ENCODE data around the gene MRGPRD.

The MRGPRD gene

DNA sequence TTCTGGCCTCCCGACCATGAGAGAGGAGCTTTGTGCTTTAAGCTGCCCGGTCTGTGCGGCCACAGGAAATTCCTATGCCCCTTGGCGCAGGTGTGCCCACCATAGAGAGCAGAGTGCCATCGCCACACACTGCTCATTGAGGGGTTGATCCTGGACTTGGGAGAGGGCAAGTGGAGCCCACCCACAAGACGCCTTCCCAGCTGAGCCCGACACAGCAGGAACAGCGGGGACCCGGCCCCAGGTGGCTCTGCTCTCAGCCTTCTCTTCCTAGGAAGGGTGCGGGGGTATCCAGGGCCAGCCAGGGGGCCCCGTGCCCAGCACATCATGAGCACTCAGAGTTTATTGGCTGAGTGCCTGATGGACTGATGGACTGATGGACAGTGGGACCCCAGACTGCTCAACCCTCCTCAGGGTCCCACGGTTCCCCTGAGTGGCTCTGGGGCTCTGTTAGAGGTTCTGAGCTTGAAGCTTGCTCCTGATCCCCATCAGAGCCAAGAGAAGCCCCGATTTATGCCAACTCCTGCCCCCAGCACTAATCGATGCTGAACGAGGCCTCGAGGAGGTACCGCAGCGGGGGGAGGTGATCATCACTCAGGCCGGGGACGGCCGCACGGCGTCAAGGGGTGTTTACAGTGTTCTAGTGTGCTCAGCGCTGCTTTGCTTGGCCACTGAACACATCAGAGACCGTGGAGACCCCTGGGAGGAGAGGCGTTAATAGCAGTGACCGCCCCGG lies 13.5 kb upstream of the MRGPRD start:
- Histone ChIP-seq H3K4me2 (ENCODE audit: low read length) (no peak overlapping the region), H3K4me3 (ENCODE audit: low read length) (no peak overlapping the region), H3K27me3 (ENCODE audit: low read depth, low read length) (0 out of 2 replicates have a peak, but pooled peaks cover 19% of the 10 kb centered on the region), H3K4me1 (ENCODE audit: low read length) (no peaks in the 10 kb centered on the region), H3K9ac (ENCODE audit: low read length) (no peak overlapping the region), H3K79me2 (ENCODE audit: low read length) (no peaks in the 10 kb centered on the region), H3K9me3 (ENCODE audit: insufficient read depth, low read length) (no peaks in the 10 kb centered on the region), H3K36me3 (replicated peaks; ENCODE audit: low read depth, low read length) (no peaks in the 10 kb centered on the region), H2AFZ (ENCODE audit: low read depth, low read length) (no peak overlapping the region), H4K20me1 (ENCODE audit: insufficient read depth, low read length) (no peaks in the 10 kb centered on the region), H3K27ac (ENCODE audit: low read length) (no peak overlapping the region)
- TF ChIP-seq, protein P1, sequence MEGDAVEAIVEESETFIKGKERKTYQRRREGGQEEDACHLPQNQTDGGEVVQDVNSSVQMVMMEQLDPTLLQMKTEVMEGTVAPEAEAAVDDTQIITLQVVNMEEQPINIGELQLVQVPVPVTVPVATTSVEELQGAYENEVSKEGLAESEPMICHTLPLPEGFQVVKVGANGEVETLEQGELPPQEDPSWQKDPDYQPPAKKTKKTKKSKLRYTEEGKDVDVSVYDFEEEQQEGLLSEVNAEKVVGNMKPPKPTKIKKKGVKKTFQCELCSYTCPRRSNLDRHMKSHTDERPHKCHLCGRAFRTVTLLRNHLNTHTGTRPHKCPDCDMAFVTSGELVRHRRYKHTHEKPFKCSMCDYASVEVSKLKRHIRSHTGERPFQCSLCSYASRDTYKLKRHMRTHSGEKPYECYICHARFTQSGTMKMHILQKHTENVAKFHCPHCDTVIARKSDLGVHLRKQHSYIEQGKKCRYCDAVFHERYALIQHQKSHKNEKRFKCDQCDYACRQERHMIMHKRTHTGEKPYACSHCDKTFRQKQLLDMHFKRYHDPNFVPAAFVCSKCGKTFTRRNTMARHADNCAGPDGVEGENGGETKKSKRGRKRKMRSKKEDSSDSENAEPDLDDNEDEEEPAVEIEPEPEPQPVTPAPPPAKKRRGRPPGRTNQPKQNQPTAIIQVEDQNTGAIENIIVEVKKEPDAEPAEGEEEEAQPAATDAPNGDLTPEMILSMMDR (IDR thresholded peaks at IDR 0.05; ENCODE audit: low read depth, low read length) = no peak
- no peak for TF ChIP-seq EZH2phosphoT487 (IDR thresholded peaks at IDR 0.05; ENCODE audit: low read depth)

DNA sequence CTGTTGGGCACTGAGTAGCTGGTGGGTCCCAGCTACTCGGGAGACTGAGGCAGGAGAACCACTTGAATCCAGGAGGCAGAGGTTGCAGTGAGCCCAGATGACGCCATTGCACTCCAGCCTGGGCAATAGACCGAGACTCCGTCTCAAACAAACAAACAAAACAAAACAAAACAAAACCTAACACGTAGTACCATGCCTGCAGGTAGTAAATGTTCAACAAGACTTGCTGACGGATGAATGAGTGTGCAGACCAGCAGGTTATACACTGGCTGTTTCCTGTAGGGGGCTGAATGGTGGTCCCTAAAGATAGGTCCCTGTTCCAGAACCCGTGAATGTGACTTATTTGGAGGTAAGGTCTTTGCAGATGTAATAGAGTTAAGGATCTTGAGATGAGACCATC lies 12.8 kb upstream of the MRGPRD start:
- no peak overlapping the region for H2AFZ ChIP-seq (ENCODE audit: low read depth, low read length)
- no peak overlapping the region for H3K4me2 ChIP-seq (ENCODE audit: low read length)
- no peaks in the 10 kb centered on the region for H3K79me2 ChIP-seq (ENCODE audit: low read length)
- TF ChIP-seq, protein P1 (IDR thresholded peaks at IDR 0.05; ENCODE audit: low read depth, low read length) = no peak
- TF ChIP-seq EZH2phosphoT487 (IDR thresholded peaks at IDR 0.05; ENCODE audit: low read depth) = no peak
- no peak overlapping the region for H3K27ac ChIP-seq (ENCODE audit: low read length)
- H3K4me1 ChIP-seq (ENCODE audit: low read length) = no peaks in the 10 kb centered on the region
- H3K9me3 ChIP-seq (ENCODE audit: insufficient read depth, low read length) = no peaks in the 10 kb centered on the region
- H3K9ac ChIP-seq (ENCODE audit: low read length) = no peak overlapping the region
- peaks cover 19% of the 10 kb centered on the region; the same call in 1 of the 2 replicates for H3K27me3 ChIP-seq (ENCODE audit: low read depth, low read length)
- no peak overlapping the region for H3K4me3 ChIP-seq (ENCODE audit: low read length)
- H4K20me1 ChIP-seq (ENCODE audit: insufficient read depth, low read length) = no peaks in the 10 kb centered on the region
- no peaks in the 10 kb centered on the region for H3K36me3 ChIP-seq (replicated peaks; ENCODE audit: low read depth, low read length)

DNA sequence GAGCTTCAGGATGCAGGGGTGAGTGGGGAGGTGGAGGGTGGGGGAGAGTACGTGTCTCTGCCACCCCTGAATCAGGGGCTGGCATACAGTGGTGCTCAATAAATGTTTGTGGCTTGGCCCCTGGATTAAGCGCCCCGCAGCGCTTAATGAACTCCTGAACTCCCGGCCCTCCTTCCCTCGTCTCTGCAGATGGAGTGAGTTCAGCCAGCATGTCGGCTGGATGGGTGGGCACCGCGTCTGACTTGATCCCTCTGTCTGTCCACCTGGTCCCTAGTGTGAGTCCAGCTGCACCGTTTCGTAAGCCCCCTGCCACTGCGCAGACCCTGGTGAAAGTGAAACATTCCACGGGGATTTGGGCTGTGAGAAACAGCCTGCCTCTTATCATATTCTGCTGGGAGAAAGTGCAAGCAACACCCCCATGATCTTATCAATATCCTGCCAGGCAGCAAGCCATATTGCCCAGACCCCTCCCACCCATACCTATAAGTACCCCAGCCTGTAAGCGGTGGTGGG lies 12.0 kb upstream of the MRGPRD start:
- no peaks in the 10 kb centered on the region for H3K9me3 ChIP-seq (ENCODE audit: insufficient read depth, low read length)
- peaks cover 24% of the 10 kb centered on the region; the same call in 1 of the 2 replicates for H3K27me3 ChIP-seq (ENCODE audit: low read depth, low read length)
- no peak overlapping the region for H3K4me3 ChIP-seq (ENCODE audit: low read length)
- H3K27ac ChIP-seq (ENCODE audit: low read length) = no peak overlapping the region
- H3K4me2 ChIP-seq (ENCODE audit: low read length) = no peak overlapping the region
- no peaks in the 10 kb centered on the region for H3K36me3 ChIP-seq (replicated peaks; ENCODE audit: low read depth, low read length)
- H4K20me1 ChIP-seq (ENCODE audit: insufficient read depth, low read length) = no peaks in the 10 kb centered on the region
- no peaks in the 10 kb centered on the region for H3K4me1 ChIP-seq (ENCODE audit: low read length)
- TF ChIP-seq EZH2phosphoT487 (IDR thresholded peaks at IDR 0.05; ENCODE audit: low read depth) = no peak
- TF ChIP-seq, protein P1 (IDR thresholded peaks at IDR 0.05; ENCODE audit: low read depth, low read length) = no peak
- no peak overlapping the region for H2AFZ ChIP-seq (ENCODE audit: low read depth, low read length)
- H3K9ac ChIP-seq (ENCODE audit: low read length) = no peak overlapping the region
- no peaks in the 10 kb centered on the region for H3K79me2 ChIP-seq (ENCODE audit: low read length)

GRCh38 chr11:68990995-68991780 lies 10.4 kb upstream of the MRGPRD start:
- Histone ChIP-seq H3K36me3 (replicated peaks; ENCODE audit: low read depth, low read length) (no peaks in the 10 kb centered on the region), H2AFZ (ENCODE audit: low read depth, low read length) (no peak overlapping the region), H3K4me2 (ENCODE audit: low read length) (no peak overlapping the region), H3K9me3 (ENCODE audit: insufficient read depth, low read length) (no peaks in the 10 kb centered on the region), H3K27me3 (ENCODE audit: low read depth, low read length) (peaks cover 37% of the 10 kb centered on the region), H3K27ac (ENCODE audit: low read length) (no peak overlapping the region), H3K4me1 (ENCODE audit: low read length) (no peaks in the 10 kb centered on the region), H3K9ac (ENCODE audit: low read length) (no peak overlapping the region), H4K20me1 (ENCODE audit: insufficient read depth, low read length) (no peaks in the 10 kb centered on the region), H3K79me2 (ENCODE audit: low read length) (no peaks in the 10 kb centered on the region), H3K4me3 (ENCODE audit: low read length) (no peak overlapping the region)
- no peak for TF ChIP-seq EZH2phosphoT487 (IDR thresholded peaks at IDR 0.05; ENCODE audit: low read depth)
- TF ChIP-seq, protein P1 (IDR thresholded peaks at IDR 0.05; ENCODE audit: low read depth, low read length) = no peak
